GM12878 (cell line): ENCODE data around the gene RARS1.

Experiments used
- BCL11A ChIP-seq: IDR thresholded peaks from 2 replicates; pipeline ENCODE4 v1.6.1; 2011; ENCODE audit warnings: low read depth, low read length
- CHD2 ChIP-seq: IDR thresholded peaks from 2 replicates; pipeline ENCODE4 v1.6.1; 2011; ENCODE audit warnings: low read depth, low read length, improper control_type of control experiment, borderline replicate concordance
- CTCF ChIP-seq, 3 experiments: IDR thresholded peaks in 2 of 3; conservative IDR thresholded peaks in 1 of 3; 2 replicates each; pipeline ENCODE4 v1.5.1; 2011; ENCODE audit warnings: low read depth in 3 of 3, low read length in 3 of 3, mild to moderate bottlenecking in 3 of 3, control low read depth in 2 of 3, moderate library complexity in 2 of 3, inconsistent platforms in 1 of 3, mixed read lengths in 1 of 3; ENCODE audit not compliant: control insufficient read depth in 2 of 3, insufficient read depth in 1 of 3; ENCODE audit errors: extremely low read depth in 1 of 3
- HDGF ChIP-seq: fragments of 450-650 bp; IDR thresholded peaks from 2 replicates; pipeline ENCODE4 v1.6.1; 2016; ENCODE audit warnings: antibody characterized with exemption
- MTA3 ChIP-seq: IDR thresholded peaks from 2 replicates; pipeline ENCODE4 v1.6.1; 2012; ENCODE audit warnings: low read length, inconsistent platforms, borderline replicate concordance
- NR2F1 ChIP-seq: fragments of 450-650 bp; conservative IDR thresholded peaks from 2 replicates; pipeline ENCODE4 v1.6.1; 2017; ENCODE audit warnings: mild to moderate bottlenecking
- POLR2A ChIP-seq: IDR thresholded peaks from 2 replicates; pipeline ENCODE4 v1.6.1; 2011; ENCODE audit warnings: low read depth, mild to moderate bottlenecking, low read length
- RFX5 ChIP-seq: IDR thresholded peaks from 2 replicates; pipeline ENCODE4 v1.6.1; 2011; ENCODE audit warnings: low read depth, low read length, improper control_type of control experiment

- TF ChIP-seq NR2F1 (no peak), MTA3 (no peak), CHD2 (no peak), HDGF (no peak), BCL11A (no peak), CTCF (IDR thresholded peaks at IDR 0.05 in 2 of 3, conservative IDR thresholded peaks at IDR 0.05 in 1 of 3; ENCODE audit: control insufficient read depth in 2 of 3, extremely low read depth in 1 of 3, insufficient read depth in 1 of 3, low read depth in 3 of 3, low read length in 3 of 3) (no peak), POLR2A (no peak), RFX5 (no peak)
Observed at GRCh38 chr5:168562279-168562678, 76.0 kb downstream of the RARS1 start.
